Hematopoietic multipotent progenitor cell (in vitro differentiated cells): ENCODE data around the gene PFN1. TPM values are rescaled to one million over a fixed set of nuclear protein-coding genes. Genes with fewer than 3 reads are reported as not detected.
A peak's percentile ranks its signal among the peaks of the same experiment; 100 is the strongest.

Experiments
- DNase-seq, 3 donors: peaks; one replicate each; pipeline ENCODE4 v3.0.0-alpha.2; 2011 to 2015; ENCODE audit warnings: low read depth in 2 of 3, low spot score in 2 of 3
- total RNA-seq: library from RNA; depleted of rRNA; stranded (reverse); fragments of >200 nt; gene quantifications from one replicate; pipeline ENCODE4 v1.2.3, GENCODE V29; 2012

PFN1 gene
- total RNA-seq, 1 donor: 429 TPM

DNA sequence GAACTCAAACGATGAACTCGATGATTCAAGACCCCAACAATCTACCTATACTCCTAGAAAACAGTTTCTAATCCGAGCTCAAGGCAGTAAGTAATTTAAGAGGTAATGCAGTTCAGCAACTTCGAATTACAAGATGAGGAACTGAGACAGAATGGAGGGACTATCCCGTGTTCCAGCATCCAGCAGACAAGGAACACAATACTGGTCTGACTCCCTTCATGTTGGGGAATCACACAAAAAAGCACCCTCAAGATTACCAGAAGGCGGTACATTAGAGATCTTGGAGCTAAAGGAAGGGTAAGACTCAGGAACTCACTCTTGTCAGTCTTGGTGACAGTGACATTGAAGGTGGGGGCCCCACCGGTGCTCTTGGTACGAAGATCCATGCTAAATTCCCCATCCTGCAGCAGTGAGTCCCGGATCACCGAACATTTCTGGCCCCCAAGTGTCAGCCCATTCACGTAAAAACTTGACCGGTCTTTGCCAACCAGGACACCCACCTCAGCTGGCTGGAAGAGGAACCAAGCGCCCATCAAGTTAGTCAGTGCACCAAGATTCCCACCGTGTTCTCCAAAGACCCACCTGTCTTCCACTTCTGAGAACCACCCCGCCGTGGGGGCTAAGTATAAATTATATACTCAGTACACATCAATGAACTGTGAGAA lies 1.9 kb downstream of the PFN1 start:
- DNase-seq: no peak

DNA sequence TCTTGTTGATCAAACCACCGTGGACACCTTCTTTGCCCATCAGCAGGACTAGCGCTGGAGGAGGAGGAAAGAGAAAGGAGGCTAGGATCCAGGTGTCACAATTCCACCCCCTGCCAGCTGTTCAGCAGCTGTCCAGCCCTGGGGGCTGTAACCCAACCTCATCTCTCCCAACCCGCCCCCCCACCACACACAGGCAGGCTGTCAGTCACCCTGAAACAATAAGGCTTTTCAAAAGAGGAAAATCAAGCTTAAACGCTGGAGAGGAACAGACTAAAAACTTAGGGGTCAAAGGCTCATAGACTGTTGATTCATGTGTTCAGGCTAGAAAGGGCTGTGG lies 2.4 kb downstream of the PFN1 start:
- DNase-seq: no peak

DNA sequence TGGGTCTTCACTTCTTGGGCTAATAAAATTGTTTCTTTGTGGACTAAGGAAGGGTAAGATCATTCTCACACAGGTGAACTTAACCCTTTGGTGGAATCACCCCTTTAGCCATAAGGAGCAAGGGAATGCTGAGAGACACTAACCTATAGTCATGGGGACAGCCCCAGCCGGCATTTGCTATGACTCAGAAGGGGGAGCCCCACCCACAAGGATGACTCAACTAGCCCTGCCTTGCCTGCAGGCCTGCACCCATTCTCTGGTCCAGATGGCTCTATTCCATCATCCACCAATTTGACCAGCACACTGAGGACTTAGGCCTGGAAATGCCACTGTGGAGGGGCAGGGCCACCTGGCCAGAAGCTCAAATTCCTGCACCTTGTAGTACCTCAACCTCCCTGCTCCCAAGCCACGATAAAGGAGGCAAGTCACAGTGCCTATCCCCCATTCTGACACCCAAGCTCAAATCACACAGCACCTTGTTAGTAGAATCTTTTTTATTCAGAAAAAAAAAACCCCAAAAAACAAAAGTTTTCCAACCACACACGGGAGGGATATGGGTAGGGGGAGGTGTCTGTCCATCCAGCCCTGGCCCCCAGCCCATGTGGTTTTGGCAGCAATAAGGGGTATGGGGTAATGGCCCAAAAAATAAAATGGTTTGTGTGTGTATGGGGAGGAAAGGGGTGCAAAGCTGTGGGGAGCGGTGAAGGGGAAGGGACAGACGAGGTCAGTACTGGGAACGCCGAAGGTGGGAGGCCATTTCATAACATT lies 3.0 kb downstream of the PFN1 start:
- peak in 1 of 3 donors; percentile 54 for DNase-seq

DNA sequence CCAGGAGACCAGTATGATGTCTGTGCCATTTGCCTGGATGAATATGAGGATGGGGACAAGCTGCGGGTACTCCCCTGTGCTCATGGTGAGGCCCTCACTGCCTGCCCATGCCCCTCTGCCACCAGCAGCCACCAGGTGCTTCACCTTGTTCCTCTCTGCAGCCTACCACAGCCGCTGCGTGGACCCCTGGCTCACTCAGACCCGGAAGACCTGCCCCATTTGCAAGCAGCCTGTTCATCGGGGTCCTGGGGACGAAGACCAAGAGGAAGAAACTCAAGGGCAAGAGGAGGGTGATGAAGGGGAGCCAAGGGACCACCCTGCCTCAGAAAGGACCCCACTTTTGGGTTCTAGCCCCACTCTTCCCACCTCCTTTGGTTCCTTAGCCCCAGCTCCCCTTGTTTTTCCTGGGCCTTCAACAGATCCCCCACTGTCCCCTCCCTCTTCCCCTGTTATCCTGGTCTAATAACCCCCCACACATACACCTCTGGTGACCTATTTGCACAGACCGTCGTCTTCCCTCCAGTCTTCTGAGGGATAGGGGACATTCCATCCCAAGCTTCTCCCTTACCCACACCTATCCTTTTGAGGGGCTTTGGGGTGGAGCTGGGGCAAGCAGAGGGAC lies 3.7 kb downstream of the PFN1 start:
- DNase-seq: no peak

DNA sequence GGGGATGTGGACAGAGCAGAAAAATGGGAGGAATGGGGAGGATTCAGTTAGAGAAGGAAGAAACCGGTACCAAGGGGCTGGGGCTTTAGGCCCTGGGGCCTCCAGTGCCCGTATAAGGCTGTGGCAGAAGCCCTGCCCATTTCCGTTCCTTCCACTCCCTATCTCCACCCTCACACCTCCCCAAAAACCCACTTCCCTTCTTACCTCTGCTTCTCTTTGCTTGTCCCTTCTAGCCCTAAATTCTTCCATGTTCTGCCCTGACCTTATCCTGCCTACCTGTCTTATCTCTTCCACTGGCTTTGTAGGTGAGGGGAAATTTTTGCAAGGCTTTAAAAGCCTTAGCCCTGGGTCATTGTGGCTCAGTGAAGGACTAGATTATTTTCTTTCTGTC lies 4.2 kb downstream of the PFN1 start:
- DNase-seq: peak in 2 of 3 donors; percentile 54 to 56

DNA sequence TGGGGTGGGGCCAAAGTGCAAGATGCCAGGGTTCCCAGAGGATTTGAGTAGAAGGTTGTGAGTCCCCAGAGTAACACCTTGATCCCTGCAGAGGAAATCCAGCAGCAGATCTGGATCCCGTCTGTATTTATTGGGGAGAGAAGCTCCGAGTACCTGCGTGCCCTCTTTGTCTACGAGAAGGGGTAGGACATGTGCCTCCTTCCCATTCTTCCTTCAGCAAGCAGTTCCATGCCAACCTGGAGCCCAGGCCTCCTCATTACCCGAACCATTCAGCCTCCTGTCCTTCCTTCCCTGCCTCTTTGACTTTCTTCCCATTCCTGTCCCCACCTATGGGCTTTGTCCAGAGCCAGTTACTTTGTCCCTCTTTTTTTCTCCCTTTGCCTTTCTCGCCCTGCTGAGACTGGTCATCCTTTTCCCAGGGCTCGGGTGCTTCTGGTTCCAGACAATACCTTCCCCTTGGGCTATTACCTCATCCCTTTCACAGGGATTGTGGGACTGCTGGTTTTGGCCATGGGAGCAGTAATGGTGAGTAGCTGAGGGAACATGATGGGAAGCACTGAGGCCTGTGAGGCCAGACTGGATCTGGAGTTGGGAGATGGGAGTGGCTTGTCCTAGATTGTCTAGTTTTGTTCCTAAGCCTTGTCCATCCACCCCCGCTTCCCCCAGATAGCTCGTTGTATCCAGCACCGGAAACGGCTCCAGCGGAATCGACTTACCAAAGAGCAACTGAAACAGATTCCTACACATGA lies 5.4 kb downstream of the PFN1 start:
- no peak for DNase-seq

DNA sequence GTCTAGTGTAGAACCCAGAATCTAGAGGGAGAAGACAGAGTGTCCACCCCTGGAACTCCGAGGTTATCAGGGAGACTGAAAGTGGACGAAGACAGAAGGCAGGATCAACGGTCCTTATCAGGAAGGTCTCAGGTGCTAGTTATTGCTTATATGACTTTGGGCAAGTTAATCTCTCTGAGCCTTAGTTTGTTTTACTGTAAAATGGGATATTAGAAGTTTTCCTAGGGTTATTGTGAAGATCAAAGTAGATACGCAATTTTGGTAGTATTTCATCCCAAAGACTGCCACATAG lies 7.1 kb downstream of the PFN1 start:
- DNase-seq: no peak

DNA sequence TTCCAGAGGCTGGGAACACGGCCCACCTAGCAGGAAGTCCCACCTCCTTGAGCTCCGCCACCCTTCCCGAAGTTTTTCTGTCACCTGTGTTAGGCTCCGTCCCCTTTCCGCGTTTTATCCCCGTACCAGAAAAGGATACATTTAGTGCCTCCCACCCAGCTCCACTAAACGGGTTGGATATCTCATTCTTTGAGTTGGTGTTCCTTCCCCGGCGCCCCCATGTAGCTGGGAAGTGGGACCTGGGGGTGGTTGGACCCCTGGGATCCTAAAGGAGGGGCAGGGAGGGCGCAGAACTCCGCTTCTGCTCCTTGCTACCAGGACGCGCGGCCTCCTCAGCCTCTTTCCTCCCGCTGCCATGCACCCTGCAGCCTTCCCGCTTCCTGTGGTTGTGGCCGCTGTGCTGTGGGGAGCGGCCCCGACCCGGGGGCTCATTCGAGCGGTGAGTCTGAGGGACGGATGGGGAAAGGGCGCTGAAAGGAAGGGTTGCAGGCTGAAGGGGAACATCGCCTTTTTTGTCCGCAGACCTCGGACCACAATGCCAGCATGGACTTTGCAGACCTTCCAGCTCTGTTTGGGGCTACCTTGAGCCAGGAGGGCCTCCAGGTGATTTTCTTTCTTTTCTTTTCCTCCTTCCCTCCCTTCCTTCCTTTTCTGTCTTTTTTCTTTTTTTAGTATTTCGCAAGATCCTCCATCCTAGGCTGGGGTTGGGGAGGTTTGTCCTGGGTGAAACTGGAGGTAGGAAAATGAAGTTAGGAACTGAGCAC lies 7.6 kb downstream of the PFN1 start:
- peak in 1 of 3 donors; percentile 27 for DNase-seq

DNA sequence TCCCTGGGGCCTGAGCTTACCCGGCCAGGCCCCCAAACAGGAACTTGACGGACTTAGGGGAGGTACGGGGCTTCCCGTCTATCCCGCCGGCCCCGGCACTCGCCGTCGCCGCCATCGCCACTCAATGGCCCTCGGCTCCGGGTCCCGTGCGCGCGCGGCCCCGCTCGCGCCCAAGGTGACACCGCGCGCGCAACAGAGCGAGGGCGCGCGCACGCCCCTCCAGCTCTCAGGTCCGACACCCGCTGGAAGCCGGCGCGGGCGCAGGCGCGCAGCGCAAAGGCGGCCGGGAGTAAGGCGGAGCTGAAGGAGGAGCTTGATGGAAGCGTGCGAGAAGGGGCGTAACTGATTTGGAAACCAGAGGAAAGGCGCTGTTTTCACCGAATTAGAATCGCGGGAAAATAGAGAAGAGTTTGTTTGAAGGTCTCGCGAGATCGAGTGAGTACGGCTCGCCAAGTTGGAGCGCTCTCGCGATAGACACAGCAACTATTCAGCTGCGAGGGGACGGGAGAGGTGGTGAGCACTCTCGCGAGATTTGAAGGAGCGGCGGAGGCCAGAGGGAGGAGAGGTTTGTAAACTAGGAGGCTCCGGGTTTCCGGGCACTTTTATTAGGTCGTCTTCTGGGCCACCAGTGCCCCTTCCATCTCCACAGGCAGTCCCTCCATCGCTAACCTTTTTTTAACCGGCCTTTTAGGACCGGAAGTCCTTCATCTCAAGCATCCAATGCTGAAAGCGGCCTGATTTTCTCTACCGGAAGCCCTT lies 8.4 kb downstream of the PFN1 start, which contains the start of the genes RNF167 and SLC25A11:
Gene RNF167, plus strand, starts transcription at position 473 of the 759 bp plus-strand sequence. CDS start 642 bp downstream, outside the sequence.
Gene SLC25A11, minus strand, starts transcription at position 251 of the 759 bp plus-strand sequence. Its CDS starts 136 bp downstream, at position 115.
- peak; percentile 96 to 100 (median 99) for DNase-seq

DNA sequence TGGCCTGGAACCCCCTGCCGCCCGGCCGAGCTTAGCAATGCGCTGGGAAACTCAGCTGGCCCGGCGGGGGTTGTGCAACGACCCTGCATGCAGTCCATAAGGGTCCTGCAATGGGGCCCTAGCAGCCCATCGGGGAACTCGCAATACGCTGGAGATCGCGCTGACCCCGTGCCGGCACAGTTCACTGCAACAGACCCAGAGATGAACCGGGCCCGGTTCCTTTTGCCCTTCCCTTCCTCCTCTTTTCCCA lies 8.9 kb downstream of the PFN1 start:
- no peak for DNase-seq

DNA sequence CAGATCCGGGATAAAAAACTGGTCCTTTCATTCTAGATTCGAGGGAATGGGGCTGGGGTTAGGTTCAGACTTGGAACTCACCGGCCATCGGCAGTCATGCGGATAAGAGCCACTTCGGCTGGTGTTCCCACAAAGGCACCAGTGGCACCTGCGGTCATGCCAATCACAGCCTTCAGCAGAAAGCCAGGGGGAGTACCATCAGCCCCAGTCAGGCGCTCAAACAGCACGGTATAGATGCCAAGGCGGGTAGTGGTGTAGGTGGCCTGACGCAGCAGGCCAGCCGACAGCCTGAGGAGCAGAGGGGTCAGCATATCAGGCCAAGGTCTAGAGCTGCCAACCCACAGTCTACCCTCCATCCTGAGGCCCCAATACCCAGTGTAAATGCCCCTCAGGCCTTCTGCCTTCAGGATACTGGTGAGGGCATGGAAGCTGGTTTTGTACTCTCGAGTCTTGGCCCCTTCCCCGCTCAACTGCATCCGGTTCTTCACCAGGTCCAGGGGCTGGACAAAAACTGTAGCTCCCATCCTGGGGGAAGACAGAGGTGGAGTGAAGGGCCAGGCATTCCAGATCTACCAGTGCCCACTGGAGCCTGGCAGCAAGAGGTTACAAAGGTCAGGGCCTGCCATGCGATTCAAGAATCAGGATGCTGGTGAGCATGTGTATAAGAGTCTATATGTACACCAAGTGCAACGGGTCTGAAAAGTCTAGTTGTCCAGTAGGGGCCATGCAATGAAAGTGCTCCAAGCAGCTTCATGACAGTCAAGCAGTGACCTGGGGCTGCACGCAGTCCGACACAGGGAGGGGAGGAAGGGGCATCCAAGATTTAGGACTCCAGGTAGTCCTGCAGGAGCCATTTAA lies 9.4 kb downstream of the PFN1 start:
- no peak for DNase-seq

DNA sequence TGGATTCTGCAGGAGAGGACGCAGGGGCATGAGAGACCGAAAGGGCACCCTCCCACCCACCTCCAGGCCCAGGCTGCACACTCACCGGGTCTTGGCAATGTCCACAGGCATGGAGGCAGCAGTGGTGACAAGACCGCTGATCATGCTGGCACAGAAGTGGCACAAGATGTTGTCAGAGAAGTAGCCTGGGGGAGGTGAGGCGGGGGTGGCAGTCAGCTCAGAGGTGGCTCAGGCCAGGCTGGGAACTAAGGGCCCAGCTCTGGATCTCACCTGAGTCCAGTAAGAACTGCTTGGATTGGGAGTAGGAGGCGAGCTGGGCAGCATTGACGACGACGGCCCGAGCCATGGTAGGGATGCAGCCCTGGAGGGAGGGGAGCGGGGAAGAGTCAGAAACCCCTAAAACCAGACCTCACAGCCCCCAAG lies 10.2 kb downstream of the PFN1 start:
- DNase-seq: no peak

DNA sequence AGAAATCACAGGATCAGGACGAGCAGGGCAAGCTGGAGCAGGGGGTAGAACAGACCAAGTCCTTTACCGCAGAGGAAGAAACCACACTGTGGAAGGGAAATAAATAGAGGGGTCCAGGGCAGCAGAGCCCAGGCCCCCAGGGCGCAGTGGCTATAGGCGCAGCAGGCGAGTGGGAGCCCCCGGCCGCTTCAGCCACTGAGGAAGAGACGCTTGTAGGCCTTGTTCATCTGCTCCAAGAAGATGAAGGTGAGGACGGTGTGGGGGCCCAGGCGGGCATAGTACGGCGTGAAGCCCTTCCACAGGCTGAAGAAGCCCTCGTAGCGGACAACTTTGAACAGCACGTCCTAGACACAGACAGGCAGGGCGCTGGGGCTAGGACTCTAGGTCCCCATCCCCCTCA lies 10.8 kb downstream of the PFN1 start:
- no peak for DNase-seq

DNA sequence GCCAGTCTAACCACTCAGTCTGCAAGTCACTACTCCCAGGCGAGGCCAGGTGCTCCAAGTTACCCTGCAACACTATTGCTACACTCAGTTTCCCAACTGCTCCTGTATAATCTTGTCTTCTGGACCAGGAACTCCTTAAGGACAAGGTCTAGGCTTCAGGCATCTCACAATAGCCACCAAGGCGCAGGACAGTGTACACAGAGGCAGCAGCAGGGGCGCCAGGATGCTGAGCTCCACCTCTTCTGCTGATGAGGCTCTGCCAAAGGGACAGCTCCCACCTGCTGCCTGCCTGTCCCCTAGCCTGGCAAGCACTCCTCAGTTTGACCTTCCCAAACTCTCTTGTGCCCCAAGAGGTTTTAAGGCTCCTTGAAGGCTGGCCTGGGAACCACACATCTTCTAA lies 11.9 kb downstream of the PFN1 start:
- DNase-seq: no peak

DNA sequence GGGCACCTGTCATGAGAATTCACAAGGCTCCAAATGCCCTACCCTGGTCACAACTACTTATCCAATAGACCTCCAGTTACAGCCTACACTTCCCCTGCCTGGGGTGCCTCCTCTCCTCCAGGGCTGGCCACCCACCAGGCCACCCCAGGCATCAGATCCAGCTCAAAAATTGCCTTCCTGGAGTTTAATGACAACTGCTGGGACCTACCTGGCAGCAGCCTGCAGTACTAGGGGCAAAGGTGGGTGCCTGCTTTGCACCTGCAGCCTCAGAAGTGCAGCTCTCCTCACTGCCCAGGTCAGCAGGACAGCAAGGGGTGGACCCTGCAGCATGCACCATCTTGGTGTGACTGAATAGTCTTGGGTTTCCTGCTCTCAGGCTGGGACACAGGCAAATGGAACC lies 12.7 kb downstream of the PFN1 start:
- no peak for DNase-seq

DNA sequence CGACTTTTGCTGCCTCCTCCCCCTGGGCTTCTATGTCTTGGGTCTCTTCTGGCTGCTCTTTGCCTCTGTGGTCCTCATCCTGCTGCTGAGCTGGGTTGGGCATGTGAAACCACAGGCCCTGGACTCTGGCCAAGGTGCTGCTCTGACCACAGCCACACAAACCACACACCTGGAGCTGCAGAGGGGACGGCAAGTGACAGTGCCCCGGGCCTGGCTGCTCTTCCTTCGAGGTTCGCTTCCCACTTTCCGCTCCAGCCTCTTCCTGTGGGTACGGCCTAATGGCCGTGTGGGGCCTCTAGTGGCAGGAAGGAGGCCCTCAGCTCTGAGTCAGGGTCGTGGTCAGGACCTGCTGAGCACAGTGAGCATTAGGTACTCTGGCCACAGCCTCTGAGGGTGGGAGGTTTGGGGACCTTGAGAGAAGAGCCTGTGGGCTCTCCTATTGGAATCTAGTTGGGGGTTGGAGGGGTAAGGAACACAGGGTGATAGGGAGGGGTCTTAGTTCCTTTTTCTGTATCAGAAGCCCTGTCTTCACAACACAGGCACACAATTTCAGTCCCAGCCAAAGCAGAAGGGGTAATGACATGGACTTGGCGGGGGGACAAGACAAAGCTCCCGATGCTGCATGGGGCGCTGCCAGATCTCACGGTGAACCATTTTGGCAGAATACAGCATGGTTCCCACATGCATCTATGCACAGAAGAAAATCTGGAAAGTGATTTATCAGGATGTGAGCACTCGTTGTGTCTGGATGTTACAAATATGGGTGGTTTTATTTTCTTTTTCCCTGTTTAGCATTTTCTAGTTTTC lies 14.0 kb downstream of the PFN1 start:
- peak in 2 of 3 donors; percentile 63 to 66 for DNase-seq

DNA sequence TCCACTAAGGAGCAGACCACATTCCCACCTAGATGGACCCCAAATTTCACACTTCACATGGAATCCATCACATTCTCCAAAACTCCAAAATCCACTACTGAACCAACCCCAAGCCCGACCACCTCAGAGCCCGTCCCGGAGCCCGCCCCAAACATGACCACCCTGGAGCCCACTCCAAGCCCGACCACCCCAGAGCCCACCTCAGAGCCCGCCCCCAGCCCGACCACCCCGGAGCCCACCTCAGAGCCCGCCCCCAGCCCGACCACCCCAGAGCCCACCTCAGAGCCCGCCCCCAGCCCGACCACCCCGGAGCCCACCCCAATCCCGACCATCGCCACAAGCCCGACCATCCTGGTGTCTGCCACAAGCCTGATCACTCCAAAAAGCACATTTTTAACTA lies 14.7 kb downstream of the PFN1 start:
- DNase-seq: no peak

DNA sequence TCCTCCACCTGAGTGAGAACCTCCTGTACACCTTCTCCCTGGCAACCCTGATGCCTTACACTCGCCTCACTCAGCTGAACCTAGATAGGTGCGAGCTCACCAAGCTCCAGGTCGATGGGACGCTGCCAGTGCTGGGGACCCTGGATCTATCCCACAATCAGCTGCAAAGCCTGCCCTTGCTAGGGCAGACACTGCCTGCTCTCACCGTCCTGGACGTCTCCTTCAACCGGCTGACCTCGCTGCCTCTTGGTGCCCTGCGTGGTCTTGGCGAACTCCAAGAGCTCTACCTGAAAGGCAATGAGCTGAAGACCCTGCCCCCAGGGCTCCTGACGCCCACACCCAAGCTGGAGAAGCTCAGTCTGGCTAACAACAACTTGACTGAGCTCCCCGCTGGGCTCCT lies 15.6 kb downstream of the PFN1 start:
- DNase-seq: no peak
